GM21576 (cell line): ENCODE data around the gene SH2D3A.
A peak's percentile ranks its signal among the peaks of the same experiment; 100 is the strongest.
"Not testable (repeated sequence)": the region's sequence is repeated elsewhere in the genome, so short reads cannot be mapped to it uniquely, and the experiment has no call there.

Experiments
- ATAC-seq: cut with Tn5 transposase; IDR thresholded peaks from one replicate; pipeline ENCODE4 v1.9.1; 2021; ENCODE audit warnings: mild to moderate bottlenecking, moderate library complexity; ENCODE audit not compliant: unreplicated experiment

SH2D3A gene

GRCh38 chr19:6762253-6762797, 4.9 kb downstream of the SH2D3A start:
- not testable (repeated sequence) for ATAC-seq

DNA sequence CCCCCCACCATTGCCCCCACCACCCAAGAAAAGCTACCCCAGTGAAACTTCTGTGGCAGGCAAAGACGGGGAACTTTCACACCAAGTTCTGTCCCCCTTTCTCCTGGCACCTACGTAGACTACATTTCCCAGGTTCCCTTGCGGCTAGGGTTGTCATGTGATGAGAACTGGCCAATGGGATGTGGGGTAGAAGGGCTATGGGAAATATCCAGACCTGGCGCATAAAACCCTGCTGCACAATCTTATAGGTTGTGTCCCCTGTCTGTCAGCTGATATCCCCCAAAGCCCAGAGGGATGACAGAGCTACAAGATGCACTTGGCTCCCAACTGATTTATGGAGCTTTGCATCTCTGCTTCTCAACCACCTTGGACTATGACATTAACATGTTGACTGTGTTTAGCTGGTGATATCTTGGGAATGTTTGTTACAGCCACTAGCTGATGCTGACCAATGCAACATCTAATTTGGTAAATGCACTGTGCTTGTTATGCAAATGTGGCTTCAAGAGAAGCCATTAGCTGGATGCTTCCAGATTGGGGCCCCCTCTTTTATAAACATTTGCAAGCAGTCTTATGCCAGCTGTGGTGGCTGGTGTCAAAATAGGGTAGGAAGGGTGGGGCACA, 6.1 kb downstream of the SH2D3A start:
- ATAC-seq, result no peak

GRCh38 chr19:6760606-6761005, 6.6 kb downstream of the SH2D3A start:
- no peak for ATAC-seq

- no peak for ATAC-seq
Observed at GRCh38 chr19:6754653-6755463, 12.4 kb downstream of the SH2D3A start.

- ATAC-seq, result no peak
Observed at GRCh38 chr19:6754136-6754535, 13.1 kb downstream of the SH2D3A start.

- ATAC-seq, result peak; percentile 73
Observed at GRCh38 chr19:6753178-6754031, 13.8 kb downstream of the SH2D3A start.

- ATAC-seq, result no peak
Observed at GRCh38 chr19:6752256-6753177, 14.7 kb downstream of the SH2D3A start.

DNA sequence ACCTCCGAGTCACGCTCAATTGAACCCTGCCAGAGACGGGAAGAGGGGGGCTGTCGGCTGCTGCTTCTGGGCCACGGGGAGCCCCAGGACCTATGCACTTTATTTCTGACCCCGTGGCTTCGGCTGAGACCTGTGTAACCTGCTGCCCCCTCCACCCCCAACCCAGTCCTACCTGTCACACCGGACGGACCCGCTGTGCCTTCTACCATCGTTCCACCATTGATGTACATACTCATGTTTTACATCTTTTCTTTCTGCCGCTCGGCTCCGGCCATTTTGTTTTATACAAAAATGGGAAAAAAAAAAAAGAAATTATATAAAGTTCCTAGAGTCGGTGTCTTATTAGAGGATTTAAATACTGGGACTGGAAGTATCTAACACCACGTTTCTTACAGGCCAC, 16.0 kb downstream of the SH2D3A start:
- no peak for ATAC-seq

GRCh38 chr19:6750062-6750461, 17.2 kb downstream of the SH2D3A start:
- ATAC-seq, result no peak

- ATAC-seq, result not testable (repeated sequence)
Observed at GRCh38 chr19:6748543-6748942, 18.7 kb downstream of the SH2D3A start.

GRCh38 chr19:6745965-6746364, 21.3 kb downstream of the SH2D3A start:
- ATAC-seq, result no peak

GRCh38 chr19:6744381-6745301, 22.6 kb downstream of the SH2D3A start:
- no peak for ATAC-seq

- no peak for ATAC-seq
Observed at GRCh38 chr19:6743714-6744380, 23.4 kb downstream of the SH2D3A start.

DNA sequence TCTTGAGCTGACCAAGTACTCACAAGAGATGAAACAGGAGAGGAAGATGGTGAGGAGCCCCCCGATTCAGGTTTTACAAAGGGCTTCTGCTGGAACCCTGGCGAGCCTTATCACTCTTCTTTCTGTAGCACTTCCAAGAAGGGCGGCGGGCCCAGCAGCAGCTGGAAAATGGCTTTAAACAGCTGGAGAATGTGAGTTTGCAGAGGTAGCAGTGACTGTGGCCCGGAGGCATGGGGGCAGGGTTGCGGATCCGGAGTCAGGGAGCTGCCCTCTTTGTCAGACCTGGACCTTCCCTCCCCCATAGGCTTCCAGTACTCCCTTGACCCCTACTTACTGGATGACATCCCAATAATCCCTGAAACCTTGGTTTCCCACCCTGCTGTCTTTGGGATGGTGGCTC, 24.2 kb downstream of the SH2D3A start:
- ATAC-seq, result no peak

DNA sequence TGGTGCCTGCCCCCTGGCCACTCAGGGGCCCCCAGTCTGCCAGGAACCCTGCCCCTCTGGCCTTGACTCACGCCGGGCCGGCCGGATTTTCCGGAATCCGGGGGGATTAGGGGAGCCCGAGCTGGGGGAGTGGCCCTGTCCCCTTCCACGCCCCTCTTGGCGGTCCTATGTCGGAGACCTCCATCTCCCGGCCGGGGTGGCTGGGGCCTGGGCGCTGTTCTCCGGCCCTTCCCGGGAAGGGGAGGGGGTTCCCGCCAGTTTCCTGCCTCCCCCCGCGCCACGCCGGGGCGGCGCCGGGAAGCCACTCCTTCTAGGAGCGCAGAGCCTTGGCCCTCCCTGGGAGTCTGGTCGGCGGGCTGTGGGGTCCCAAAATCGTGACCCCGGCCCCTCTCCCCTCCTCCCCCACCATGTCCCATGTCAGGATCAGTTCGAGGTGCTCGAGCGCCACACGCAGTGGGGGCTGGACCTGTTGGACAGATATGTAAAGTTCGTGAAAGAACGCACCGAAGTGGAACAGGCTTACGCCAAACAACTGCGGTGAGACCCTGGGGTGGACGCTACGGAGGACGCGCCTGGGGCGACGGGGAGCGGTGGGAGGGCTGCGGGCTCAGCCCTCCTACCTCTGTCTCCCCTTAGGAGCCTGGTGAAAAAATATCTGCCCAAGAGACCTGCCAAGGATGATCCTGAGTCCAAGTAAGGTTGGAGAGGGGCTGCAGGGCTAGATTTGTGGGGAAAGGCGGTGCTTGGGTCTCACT, 26.5 kb downstream of the SH2D3A start:
- no peak for ATAC-seq

- ATAC-seq, result no peak
Observed at GRCh38 chr19:6739883-6740588, 27.2 kb downstream of the SH2D3A start.

DNA sequence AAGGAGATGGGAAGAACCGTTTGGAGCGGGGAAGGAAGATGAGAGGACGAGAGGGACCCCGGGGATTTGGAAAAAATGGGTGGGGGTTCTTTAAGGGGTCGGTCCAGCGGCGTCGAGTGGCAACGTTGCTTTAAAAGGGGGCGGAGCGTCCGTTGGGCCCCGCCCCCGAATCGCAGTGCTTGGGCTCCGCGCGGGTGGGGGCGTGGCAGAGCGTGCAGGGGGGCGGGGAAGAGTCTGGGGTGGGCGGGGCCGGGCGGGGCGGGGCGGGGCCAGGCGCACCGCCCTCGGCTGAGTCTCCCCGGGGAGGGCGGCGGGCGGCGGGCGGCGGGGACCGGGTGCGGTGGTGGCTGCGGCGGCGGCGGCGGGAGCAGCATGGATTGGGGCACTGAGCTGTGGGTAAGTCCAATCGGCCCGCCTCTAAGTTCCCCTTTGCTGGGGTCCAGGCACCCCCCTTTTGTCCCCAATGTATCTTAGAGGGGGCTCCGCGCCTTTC, 27.8 kb downstream of the SH2D3A start, which contains the start of gene TRIP10:
Gene TRIP10, plus strand, starts transcription at position 291 of the 493 bp plus-strand sequence. Its CDS starts 82 bp downstream, at position 373.
- ATAC-seq, result no peak
